ENCODE data around the gene BIRC6.

BIRC6 gene

DNA sequence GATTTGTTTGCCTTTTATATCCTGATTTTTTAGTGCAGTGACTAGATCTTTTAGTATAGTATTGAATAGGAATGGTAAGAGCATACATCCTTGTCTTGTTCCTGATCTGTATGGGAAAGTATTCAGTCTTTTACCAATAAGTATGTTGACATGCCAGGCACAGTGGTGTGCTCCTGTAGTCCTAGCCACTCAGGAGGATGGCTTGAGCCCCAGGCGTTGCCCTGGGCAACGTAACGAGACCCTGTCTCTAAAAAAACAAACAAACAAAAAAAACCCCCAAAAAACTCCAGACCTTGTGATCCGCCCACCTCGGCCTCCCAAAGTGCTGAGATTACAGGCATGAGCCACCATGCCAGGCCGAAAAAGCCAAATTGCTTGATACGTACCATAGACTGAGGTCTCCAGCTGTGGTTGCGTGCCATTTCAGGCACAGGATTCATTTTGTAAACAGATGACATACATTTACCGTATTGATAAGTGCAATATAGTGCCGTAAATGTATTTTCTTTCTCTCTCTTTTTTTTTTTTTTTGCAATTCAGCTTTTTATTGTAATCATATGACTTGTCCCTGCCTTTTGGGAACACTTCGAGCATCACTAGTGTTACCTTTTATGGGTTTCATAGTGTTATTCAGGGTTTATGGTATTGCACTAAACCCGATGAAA, 18.5 kb downstream of the BIRC6 start:
- DNase-seq, result no peak

DNA sequence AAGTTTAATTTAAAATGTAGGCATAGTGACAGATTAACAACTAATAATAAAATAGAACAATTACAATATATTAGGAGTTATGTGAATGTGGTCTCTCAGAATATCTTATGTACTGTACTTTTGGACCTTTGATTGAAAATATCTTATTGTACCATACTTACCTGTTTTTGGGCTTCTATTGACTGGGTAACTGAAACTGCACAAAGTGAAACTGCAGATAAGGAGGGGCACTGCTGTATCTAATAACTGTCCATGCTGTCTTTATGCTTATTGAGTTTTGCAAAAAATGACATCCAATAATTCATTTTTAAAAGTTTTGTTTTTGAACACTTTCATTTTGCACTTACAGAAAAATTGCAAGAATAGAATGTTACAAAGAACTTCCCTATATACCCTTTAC, 19.9 kb downstream of the BIRC6 start:
- no peak for DNase-seq

DNA sequence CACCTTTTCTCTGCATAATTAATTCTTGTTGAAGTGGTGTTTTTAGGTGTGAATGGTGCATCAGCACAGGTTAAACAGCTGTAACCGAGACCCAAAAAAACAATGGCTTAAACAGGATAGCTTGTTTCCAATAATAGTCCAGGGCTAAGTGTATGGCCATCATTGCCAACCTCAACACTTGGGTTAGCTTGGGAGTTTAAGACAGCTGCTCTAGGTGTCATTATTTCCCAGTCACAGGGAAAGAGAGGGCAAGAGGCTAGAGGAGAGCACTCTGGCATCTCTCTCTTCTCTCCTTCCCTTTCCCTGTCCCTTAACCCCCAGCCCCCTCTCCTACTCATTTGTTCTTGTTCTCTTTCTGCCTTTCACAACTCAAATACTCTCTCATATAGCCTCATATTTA, 21.1 kb downstream of the BIRC6 start:
- no peak for DNase-seq

DNA sequence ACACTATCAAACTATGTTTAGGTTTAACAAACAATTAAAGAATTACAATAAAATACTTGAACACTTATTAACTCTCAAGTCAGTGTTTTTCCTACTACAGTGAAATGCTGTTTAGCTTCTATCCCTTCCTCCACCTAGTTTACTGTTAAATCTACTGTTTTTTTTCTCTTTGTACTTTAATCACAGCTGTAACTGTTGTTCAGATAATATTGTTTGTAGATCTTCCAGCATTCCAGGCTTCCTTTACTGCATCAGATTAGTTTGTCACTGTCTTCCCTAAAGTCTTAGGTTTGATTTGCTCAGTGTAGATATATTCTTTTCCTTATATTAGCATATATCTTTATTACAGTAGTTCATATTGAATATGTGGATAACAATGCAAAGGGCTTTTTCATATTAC, 22.5 kb downstream of the BIRC6 start:
- no peak for DNase-seq

DNA sequence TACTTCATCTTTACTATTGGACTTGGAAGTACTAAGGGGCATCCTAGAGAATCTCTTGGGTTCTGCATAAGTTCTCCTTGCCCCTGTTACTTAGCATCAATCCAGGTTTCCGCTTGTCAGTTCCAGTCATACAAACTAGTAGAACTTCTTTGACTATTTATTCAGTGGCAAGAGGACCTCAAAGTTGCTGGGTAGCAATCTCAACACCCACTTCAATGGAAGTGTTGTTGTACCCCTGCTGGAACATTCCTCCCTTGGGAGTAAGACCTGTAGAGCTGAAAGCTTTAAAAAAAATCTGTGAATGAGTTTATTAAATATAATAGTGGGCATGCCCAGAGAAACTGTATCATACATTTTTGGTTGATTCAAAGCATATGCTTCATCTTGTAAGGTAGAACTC, 27.0 kb downstream of the BIRC6 start:
- DNase-seq, result no peak

DNA sequence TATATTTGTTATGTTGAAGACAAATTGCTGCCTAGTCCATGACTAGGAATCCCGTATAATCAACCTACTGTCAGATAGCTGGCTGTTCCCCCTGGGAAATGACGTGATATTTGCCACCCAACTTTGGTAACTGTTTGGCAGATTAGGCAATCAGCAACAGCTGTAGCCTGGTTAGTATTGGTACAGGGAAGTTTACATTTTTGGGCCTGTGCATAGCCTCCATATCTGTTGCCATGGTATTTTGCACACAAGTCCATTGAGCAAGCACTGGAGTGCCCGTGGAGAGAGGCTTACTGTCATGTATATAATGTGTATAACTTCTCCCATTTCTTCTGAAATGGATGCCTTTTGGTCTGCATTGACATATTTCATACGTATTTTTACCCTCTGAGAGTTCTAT, 27.7 kb downstream of the BIRC6 start:
- DNase-seq, result no peak

DNA sequence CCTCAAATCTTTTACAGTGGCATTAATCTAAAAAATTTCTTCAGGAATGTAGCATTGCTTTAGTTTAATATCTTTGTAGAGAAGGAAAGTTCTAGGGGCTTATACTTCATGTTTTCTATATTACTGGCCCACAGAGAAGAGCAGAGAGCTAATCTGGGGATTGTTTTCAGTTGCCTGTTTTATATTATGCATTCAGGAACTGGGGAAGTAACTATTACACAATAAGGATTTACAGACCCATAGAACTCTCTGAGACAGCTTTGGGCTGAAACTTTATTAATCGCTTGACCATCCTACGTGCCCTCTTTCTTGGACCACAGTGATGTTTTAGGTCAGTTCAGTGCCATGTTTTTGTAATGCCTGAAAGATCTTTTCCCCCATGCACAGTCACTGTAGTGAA, 29.9 kb downstream of the BIRC6 start:
- DNase-seq, result no peak

DNA sequence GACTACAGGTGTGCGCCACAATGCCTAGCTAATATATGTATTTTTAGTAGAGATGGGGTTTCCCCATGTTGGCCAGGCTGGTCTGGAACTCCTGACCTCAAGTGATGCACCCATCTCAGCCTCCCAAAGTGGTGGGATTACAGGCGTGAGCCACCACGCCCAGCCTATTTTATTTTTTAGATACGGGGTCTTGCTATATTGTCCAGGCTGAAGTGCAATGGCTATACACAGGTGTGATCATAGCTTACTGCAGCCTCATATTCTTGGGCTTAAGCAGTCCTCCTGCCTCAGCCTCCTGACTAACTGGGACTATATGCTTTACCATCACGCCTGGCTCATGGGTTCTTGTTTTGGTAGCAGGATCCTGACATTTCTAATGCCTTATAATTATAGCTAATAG, 42.4 kb downstream of the BIRC6 start:
- no peak for DNase-seq

DNA sequence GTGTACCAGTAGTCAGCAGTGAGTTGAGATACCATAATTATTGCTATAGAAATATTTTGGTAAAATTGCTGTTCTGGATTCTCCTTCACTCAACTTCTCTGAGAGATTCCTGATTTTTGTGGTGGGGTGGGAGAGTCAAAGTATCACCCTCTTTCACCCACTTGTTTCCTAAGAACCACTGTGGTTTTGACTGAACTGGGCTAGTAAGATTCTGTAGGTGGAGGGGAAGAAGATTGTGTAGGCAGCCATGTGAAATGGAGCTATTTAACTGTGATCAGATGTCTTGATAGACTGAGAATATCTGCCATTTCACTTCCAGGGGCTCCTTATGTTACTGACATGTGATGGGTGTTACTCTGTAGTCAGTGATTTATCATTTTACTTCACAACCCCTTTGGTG, 45.3 kb downstream of the BIRC6 start:
- DNase-seq, result no peak

DNA sequence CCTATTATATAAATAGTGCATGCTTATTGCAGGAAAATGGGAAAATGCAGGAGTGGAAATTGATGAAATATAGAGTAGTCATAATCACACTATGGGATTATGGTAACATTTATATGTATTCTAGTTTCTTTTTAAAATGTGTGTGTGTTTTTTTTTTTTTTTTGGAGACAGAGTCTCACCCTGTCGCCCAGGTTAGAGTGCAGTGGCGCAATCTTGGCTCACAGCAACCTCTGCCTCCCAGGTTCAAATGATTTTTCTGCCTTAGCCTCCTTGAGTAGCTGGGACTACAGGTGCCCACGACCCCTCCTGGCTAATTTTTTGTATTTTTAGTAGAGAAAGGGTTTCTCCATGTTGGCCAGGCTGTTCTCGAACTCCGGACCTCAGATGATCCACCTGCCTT, 47.0 kb downstream of the BIRC6 start:
- no peak for DNase-seq

DNA sequence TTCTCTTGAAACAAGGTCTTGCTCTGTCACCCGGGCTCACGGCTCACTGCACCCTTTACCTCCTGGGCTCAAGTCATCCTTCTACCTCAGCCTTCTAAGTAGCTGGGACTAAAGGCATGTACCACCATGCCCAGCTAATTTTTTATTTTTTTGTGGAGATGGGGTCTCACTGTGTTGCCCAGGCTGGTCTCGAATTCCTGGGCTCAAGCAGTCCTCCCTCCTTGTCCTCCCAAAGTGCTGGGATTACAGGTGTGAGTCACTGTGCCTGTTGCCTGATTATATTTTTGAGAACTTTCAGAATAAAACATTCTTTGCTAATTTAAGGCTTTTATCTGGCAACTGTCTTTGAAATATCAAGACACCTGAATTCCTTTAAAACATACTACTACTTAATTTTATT, 47.9 kb downstream of the BIRC6 start:
- DNase-seq, result no peak

DNA sequence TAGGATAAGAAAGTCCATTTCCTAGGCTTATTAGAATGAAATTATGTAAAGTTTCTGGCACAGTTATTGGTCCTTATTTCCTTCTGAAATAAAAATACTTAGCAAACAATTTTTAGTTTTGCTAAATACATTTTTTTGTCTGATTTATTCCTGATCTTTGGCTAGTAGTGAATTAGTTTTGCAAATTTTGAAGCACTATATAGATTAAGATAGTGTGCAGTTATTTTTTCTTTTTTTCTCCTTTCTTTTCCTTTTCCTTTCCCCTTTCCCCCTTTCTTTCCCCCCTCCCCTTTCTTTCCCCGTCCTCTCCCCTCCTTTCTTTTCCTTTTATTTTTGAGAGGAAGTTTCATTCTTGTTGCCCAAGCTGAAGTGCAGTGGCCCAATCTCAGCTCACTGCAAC, 59.7 kb downstream of the BIRC6 start:
- DNase-seq, result no peak

DNA sequence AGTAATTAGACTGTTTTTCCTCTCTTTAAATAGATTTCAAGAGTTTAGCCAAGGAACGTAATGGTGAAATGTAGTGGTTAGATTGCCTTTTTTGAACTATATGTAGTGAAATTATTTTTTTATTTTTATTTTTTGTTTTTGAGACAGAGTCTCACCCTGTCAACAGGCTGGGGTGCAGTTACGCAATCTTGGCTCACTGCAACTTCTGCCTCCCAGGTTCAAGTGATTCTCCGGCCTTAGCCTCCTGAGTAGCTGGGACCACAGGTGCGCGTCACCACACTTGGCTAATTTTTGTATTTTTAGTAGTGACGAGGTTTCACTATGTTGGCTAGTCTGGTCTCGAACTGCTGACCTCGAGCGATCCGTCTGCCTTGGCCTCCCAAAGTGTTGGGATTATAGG, 60.8 kb downstream of the BIRC6 start:
- no peak for DNase-seq

DNA sequence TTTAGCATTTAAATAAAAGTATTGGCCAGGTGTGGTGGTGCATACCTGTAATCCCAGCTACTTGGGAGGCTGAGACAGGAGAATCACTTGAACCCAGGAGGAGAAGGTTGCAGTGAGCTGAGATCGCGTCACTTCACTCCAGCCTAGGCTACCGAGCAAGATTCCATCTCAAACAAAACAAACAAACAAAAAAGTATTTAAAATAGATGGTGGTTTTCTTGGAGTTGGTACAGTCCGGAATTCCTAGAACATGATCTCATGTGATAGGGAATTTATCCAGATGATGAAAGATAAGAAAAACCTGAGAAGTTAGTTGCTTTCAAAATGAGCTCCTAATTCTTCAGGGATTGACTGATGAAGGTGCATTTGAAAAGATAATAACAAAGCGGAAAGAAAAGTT, 62.0 kb downstream of the BIRC6 start:
- DNase-seq, result no peak

DNA sequence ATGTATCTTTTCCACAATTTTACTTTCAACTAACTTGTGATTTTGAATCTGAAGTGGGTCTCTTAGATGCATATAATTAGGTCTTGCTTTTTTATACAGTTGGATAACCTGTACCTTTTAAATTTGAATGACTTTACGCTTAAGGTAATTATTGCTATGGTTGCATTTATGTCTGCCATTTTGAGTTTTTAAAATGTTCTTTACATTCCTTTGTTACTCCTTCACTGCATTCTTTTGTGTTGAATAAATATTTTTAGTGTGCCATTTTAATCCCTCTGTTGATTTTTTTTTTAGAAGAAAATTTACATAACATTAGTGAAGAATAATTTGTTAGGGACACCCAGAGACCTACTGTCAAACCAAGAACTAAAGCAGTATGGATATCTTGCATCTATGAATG, 65.3 kb downstream of the BIRC6 start:
- no peak for DNase-seq

DNA sequence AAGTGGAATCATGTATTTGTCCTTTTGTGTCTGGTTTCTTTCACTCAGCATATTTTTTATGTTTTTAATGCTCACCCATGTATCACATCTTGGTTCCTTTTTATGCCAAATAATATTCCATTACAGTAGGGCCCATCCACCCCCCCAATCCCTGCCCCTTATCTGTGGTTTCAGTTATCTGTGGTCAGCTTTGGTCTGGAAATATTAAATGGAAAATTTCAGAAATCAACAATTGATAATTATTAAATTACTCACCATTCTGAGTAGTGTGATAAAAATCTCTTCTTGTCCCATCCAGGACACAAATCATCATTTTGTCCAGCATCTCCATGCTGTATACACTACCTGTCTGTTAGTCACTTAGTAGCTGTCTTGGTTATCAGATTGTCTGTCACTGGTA, 66.7 kb downstream of the BIRC6 start:
- no peak for DNase-seq

DNA sequence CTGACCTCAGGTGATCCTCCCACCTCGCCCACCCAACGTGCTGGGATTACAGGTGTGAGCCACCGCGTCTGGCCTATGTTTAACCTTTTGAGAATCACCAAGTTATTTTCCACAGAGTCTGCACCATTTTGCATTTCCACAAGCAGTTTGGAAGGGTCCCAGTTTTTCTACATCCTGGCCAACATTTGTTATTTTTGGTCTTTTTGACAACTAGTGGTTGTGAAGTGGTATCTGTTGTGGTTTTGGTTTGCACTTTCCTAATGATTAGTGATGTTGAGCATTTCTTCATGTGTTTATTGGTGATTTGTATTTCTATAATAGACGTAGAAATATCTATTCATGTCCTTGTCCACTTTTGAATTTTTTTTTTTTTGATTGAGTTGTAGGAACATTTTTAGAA, 67.9 kb downstream of the BIRC6 start:
- DNase-seq, result no peak

DNA sequence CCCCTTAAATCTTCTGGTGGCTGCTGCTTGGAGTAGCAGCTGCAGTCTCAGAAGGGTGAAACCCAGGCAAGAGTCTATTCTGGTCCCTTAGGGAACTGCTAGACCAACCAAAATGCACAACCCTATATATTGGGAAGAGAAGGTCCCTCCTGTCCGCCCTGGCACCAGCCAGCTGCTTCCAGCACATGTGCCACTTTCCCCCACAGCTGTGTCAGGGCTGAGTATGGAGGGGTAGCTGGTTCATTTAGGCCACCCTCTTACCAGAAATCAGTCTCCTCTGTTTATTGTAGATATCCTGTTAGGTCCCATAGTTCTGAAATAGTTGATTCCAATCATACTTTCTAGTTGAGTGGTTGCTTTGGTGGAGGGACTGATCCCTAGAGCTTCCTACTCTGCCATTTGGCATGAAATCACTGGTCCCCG, 68.9 kb downstream of the BIRC6 start:
- no peak for DNase-seq

DNA sequence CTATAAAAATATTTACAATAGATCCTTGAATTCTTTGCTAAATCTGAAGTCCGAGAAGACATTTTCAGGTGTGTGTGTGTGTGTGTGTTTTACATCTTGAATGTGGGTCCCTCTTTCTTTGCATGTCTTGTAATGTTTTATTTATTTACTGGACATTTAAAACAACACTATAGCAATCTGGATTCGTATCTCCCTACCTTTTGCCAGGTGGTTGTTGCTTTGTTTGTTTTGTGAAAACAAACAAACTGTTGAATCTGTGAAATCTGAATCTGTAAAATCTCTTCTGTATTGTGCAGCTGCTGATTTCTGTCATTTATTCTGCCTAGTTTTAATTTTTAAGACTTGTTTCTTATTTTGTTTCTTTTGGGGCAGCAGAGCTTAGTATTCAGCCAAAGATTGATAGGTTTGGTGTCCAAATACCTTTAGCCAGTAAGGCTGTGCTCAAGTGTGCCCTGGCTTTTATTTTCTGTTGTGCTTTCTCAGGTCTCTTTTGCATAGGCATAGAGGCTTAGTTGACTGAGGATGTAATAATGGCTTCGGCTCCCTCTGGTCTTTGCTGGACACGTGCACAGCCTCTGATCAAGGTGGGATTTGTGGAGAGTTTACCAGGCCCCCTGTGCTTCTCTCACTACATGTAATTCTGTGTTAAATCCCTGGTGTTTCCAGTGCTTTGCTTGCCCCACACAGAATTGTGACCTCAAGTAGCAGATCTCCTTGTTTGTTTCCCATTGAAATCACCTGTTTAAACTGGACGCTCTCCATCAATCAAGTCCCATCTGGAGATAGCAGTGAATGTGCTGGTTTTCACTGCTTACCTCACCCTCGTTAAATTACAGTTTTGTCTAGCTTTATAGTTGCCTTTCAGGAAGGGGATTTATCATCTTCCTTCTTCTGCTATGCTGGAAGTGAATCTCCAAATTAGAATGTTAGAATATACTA, 71.1 kb downstream of the BIRC6 start:
- DNase-seq, result no peak

DNA sequence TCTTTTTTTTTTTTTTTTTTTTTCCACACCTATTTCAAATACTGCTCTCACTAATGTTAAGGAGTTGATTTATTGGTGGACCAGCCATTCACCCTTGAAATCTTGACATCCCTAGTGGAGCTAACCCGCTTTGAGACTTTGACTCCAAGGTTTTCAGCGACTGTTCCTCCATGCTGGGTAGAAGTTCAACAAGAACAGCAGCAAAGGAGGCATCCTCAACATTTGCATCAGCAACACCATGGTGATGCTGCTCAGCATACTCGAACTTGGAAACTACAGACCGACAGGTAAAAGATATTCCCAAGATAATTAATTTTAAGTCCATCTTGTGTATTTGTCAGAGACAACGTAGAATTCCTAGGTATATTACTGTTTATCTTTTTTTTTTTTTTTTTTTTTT, 74.0 kb downstream of the BIRC6 start:
- DNase-seq, result no peak

DNA sequence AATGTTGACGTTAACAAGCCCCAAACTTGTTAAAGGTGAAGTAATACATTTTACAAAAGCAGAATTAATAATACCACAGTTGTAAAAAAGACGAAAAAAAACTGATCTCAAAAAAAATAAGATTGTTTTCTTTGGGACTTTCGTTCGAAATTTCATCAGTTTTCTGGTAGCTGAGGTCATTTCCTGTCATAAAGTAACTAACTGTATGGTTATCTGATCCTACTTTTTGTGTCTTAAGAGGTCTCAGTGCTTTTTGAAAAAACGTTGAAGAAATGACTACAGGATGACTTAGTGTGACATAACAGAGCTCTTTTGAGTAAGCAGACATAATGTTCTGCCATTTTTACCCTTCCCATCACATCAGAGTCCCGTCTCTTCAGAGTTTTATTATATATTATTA, 79.3 kb downstream of the BIRC6 start:
- DNase-seq, result no peak

DNA sequence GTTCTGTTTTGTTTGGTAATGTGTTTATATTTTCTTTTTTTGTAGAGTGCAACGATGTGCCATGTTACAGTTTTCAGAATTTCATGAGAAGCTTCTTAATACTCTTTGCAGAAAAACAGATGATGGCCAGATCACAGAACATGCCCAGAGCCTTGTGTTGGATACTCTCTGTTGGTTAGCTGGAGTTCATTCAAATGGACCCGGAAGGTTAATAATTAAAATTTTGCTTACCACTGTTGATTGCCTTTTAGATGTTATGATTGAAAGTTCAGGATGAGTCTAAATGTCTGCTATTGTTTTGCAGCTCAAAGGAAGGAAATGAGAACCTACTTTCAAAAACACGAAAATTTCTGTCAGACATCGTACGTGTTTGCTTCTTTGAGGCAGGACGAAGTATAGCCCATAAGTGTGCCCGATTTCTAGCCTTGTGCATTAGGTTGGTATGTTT, 85.2 kb downstream of the BIRC6 start:
- DNase-seq, result no peak

DNA sequence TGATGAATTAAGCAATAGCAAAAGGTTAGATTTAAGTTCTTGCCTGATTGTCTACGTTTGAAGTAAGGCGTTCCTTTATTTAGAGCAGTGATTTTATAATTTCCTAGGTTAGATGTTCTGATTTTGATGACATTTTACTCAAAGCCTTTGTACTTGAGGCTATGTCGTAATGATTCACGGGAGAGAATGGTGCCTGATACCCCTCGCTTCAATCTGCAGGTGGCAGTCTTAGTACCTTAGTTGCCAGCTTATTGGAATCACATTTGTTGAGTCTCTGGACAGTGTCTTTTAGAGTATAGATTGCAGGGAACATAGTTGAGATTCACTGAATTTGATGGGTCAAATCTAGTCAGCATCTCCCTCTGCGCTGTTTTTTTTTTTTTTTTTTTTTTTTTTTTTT, 89.5 kb downstream of the BIRC6 start:
- no peak for DNase-seq

DNA sequence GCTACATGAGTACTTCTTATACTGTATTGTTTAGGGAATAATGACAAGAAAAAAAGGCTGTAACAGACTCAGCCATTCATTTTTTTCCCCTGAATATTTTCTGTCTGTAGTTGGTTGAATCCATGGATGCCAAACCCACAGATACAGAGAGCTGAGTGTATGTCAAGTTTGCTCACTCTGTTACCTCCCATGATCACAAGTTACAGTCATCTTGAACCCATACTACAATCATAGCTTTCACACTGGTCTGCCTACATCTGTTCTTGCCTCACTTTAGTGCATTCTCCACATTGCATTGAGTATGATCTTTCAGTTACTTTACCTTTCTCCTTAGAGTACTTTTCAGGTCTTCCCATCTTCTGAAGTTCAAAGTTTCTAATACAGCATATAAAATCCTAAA, 94.0 kb downstream of the BIRC6 start:
- DNase-seq, result no peak
